Mucosa of rectum (tissue), 2 donors: ENCODE results near the gene ITPRIPL2.

Experiments
- H3K27ac ChIP-seq, 2 donors: one replicate each; pipeline ENCODE4 v1.7.0; 2013; ENCODE audit warnings: inconsistent platforms in 2 of 2, low read depth in 2 of 2, low read length in 2 of 2
- H3K27me3 ChIP-seq, 2 donors: one replicate each; pipeline ENCODE4 v1.7.0; 2013; ENCODE audit warnings: low read length in 2 of 2; ENCODE audit not compliant: control insufficient read depth in 2 of 2, insufficient read depth in 2 of 2
- H3K36me3 ChIP-seq, 2 donors: one replicate each; pipeline ENCODE4 v1.7.0; 2013; ENCODE audit warnings: low read length in 2 of 2; ENCODE audit not compliant: control insufficient read depth in 2 of 2, insufficient read depth in 2 of 2
- H3K4me1 ChIP-seq, 2 donors: one replicate each; pipeline ENCODE4 v1.7.0; 2013; ENCODE audit warnings: low read length in 2 of 2, mild to moderate bottlenecking in 1 of 2; ENCODE audit not compliant: control insufficient read depth in 2 of 2, insufficient read depth in 2 of 2
- H3K4me3 ChIP-seq, 2 donors: one replicate each; pipeline ENCODE4 v1.7.0; 2013; ENCODE audit warnings: low read length in 2 of 2
- H3K9ac ChIP-seq, 2 donors: one replicate each; pipeline ENCODE4 v1.7.0; 2013; ENCODE audit warnings: low read length in 2 of 2, low read depth in 1 of 2, mild to moderate bottlenecking in 1 of 2
- H3K9me3 ChIP-seq, 2 donors: one replicate each; pipeline ENCODE4 v1.7.0; 2013; ENCODE audit warnings: low read length in 2 of 2; ENCODE audit not compliant: control insufficient read depth in 2 of 2
- donor health status: healthy.
- donor health status: Normal muscosa, but diverticular disease.

The ITPRIPL2 gene

GRCh38 chr16:19108409-19109287, 5.1 kb upstream of the ITPRIPL2 start:
- Histone ChIP-seq H3K36me3 (no peaks in the 10 kb centered on the region), H3K27ac (no peak overlapping the region), H3K4me1 (peaks cover 3 to 7% of the 10 kb centered on the region in 2 donors), H3K4me3 (no peak overlapping the region), H3K27me3 (no peaks in the 10 kb centered on the region), H3K9ac (no peak overlapping the region), H3K9me3 (no peaks in the 10 kb centered on the region)

- Histone ChIP-seq H3K36me3 (no peaks in the 10 kb centered on the region), H3K4me1 (peaks cover 3 to 7% of the 10 kb centered on the region in 2 donors), H3K9ac (no peak overlapping the region), H3K27ac (no peak overlapping the region), H3K27me3 (no peaks in the 10 kb centered on the region), H3K4me3 (no peak overlapping the region), H3K9me3 (no peaks in the 10 kb centered on the region)
These were observed 4.5 kb upstream of the ITPRIPL2 start for GRCh38 chr16:19109288-19109664.

- Histone ChIP-seq H3K4me1 (peaks cover 15 to 21% of the 10 kb centered on the region in 2 donors), H3K27ac (no peak overlapping the region), H3K9me3 (no peaks in the 10 kb centered on the region), H3K36me3 (peaks cover 3 to 5% of the 10 kb centered on the region in 2 donors), H3K27me3 (no peaks in the 10 kb centered on the region), H3K4me3 (no peak overlapping the region), H3K9ac (no peak overlapping the region)
These were observed 3.0 kb upstream of the ITPRIPL2 start for GRCh38 chr16:19110537-19111360.

- Histone ChIP-seq H3K27me3 (no peaks in the 10 kb centered on the region), H3K4me3 (no peak overlapping the region), H3K9ac (no peak overlapping the region), H3K9me3 (no peaks in the 10 kb centered on the region), H3K4me1 (peaks cover 22 to 33% of the 10 kb centered on the region in 2 donors), H3K27ac (no peak overlapping the region), H3K36me3 (peaks cover 3 to 5% of the 10 kb centered on the region in 2 donors)
These were observed 1.7 kb upstream of the ITPRIPL2 start for GRCh38 chr16:19112099-19112407.

- Histone ChIP-seq H3K4me3 (peak overlapping the region; percentile 80 to 86), H3K27me3 (no peaks in the 10 kb centered on the region), H3K27ac (peak overlapping the region; percentile 94 to 95), H3K36me3 (peaks cover 3 to 8% of the 10 kb centered on the region in 2 donors), H3K4me1 (peaks cover 32 to 46% of the 10 kb centered on the region in 2 donors), H3K9me3 (no peaks in the 10 kb centered on the region), H3K9ac (peak overlapping the region; percentile 75 to 89)
These were observed 789 bp downstream of the ITPRIPL2 start for GRCh38 chr16:19114359-19115147.

GRCh38 chr16:19115148-19116021, 1.6 kb downstream of the ITPRIPL2 start:
- H3K36me3 ChIP-seq: peaks cover 3 to 8% of the 10 kb centered on the region in 2 donors

GRCh38 chr16:19116711-19117449, 3.1 kb downstream of the ITPRIPL2 start:
- peak overlapping the region in 1 of 2 donors; percentile 35 for H3K4me3 ChIP-seq
- peaks cover 32 to 44% of the 10 kb centered on the region in 2 donors for H3K4me1 ChIP-seq
- no peaks in the 10 kb centered on the region for H3K27me3 ChIP-seq
- H3K9me3 ChIP-seq: no peaks in the 10 kb centered on the region
- H3K36me3 ChIP-seq: peaks cover 3 to 11% of the 10 kb centered on the region in 2 donors
- H3K9ac ChIP-seq: peak overlapping the region; percentile 8 to 60
- peak overlapping the region; percentile 19 to 64 for H3K27ac ChIP-seq

More at GRCh38 chr16:19115148-19116021, 1.6 kb downstream of the ITPRIPL2 start:
- Histone ChIP-seq H3K4me3 (peak overlapping the region; percentile 80 to 86), H3K9ac (peak overlapping the region in 1 of 2 donors; percentile 89), H3K4me1 (peaks cover 35 to 47% of the 10 kb centered on the region in 2 donors), H3K27me3 (no peaks in the 10 kb centered on the region), H3K27ac (peak overlapping the region; percentile 34 to 94), H3K9me3 (no peaks in the 10 kb centered on the region)

GRCh38 chr16:19118938-19119431, 5.2 kb downstream of the ITPRIPL2 start:
- Histone ChIP-seq H3K9me3 (no peaks in the 10 kb centered on the region), H3K4me3 (peak overlapping the region in 1 of 2 donors; percentile 62), H3K4me1 (peaks cover 33 to 46% of the 10 kb centered on the region in 2 donors), H3K27me3 (no peaks in the 10 kb centered on the region), H3K27ac (peak overlapping the region; percentile 46 to 79), H3K36me3 (peaks cover 3 to 11% of the 10 kb centered on the region in 2 donors), H3K9ac (peak overlapping the region; percentile 20 to 41)
